ENCODE results near the gene AKAP12.
A peak's percentile ranks its signal among the peaks of the same experiment; 100 is the strongest.
"Not testable (repeated sequence)": the region's sequence is repeated elsewhere in the genome, so short reads cannot be mapped to it uniquely, and the experiment has no call there.

Gene AKAP12

GRCh38 chr6:151323791-151324487 lies 84.2 kb downstream of the AKAP12 start:
- no peaks in the 10 kb centered on the region for H3K9me3 Mint-ChIP-seq
- H3K4me3 Mint-ChIP-seq = peak overlapping the region; percentile 33
- no peaks in the 10 kb centered on the region for H3K36me3 Mint-ChIP-seq (ENCODE audit: low read depth)
- H3K4me1 Mint-ChIP-seq (ENCODE audit: low read depth) = peaks cover 20% of the 10 kb centered on the region
- peaks cover 59% of the 10 kb centered on the region for H3K27me3 Mint-ChIP-seq (ENCODE audit: low read depth)
- H3K27ac Mint-ChIP-seq = peak overlapping the region; percentile 31

DNA sequence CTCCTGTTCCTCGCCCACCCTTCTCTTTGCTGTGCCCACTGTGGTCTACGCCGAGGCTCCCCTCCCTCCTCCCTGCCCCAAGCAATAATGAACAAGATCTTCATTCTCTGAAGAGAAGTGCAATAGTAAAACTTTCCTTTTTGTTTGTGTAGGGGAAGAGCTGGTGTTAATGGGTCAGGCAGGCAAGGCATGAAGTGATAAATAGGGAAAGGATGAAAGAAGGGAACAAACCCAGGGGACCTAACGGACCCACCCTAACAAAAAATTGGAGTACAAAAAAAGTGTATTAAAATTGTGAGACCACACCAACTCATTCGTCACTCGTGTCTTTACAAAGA lies 84.7 kb downstream of the AKAP12 start:
- peaks cover 20% of the 10 kb centered on the region for H3K4me1 Mint-ChIP-seq (ENCODE audit: low read depth)
- H3K27ac Mint-ChIP-seq = no peak overlapping the region
- H3K27me3 Mint-ChIP-seq (ENCODE audit: low read depth) = peaks cover 63% of the 10 kb centered on the region
- H3K36me3 Mint-ChIP-seq (ENCODE audit: low read depth) = no peaks in the 10 kb centered on the region
- no peaks in the 10 kb centered on the region for H3K9me3 Mint-ChIP-seq
- peak overlapping the region; percentile 33 for H3K4me3 Mint-ChIP-seq

DNA sequence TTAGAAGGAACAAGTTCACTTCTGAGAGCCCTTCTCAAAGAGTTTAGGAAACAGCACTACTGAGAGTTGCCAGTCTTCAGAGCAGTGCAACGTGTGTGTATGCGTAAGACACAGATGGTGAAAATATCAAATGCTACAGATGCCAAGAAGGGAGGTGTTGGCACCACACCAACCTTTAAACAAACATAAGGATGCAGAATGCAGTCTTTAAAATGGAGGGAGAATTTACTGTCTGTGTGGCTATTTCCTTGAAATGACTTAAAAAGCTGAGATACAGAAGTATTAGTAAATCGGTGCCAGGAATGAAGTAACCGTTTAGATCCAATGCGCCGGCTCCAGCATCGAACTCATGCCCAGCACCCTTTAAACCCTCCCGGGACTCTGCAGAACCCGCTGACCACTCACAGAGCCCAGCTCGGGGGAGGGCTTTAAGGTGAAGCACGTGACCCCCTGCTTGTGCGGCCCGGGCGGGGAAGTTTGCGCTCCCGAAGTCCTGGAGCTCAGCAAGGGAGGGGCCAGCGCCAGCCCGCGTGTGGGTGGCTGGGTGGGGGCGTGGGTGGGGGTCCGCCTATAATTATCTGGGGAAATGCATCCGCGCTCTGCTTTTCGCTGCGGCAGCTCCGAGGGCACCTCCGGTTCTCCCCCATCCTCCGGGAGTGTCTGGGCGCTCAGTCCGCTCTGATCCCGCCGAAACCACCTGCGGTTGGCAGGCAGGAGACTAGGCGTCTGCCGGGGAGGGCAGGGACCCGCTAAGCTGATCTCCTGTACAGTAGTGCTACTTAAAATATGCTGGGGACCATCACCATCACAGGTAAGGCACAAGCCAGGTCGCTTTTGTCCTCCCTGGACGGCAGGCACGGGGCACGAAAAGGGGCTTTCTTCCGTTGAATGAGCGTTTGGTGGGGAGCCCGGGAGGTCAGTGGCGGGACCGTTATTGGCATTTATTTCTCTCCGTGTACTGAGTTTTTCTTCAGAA lies 85.6 kb downstream of the AKAP12 start:
- peaks cover 71% of the 10 kb centered on the region for H3K27me3 Mint-ChIP-seq (ENCODE audit: low read depth)
- no peaks in the 10 kb centered on the region for H3K36me3 Mint-ChIP-seq (ENCODE audit: low read depth)
- H3K4me1 Mint-ChIP-seq (ENCODE audit: low read depth) = peaks cover 20% of the 10 kb centered on the region
- no peaks in the 10 kb centered on the region for H3K9me3 Mint-ChIP-seq
- no peak overlapping the region for H3K27ac Mint-ChIP-seq
- peak overlapping the region; percentile 68 for H3K4me3 Mint-ChIP-seq

- no peak overlapping the region for H3K27ac Mint-ChIP-seq
- no peaks in the 10 kb centered on the region for H3K36me3 Mint-ChIP-seq (ENCODE audit: low read depth)
- H3K9me3 Mint-ChIP-seq = no peaks in the 10 kb centered on the region
- peaks cover 20% of the 10 kb centered on the region for H3K4me1 Mint-ChIP-seq (ENCODE audit: low read depth)
- peaks cover 69% of the 10 kb centered on the region for H3K27me3 Mint-ChIP-seq (ENCODE audit: low read depth)
- H3K4me3 Mint-ChIP-seq = peak overlapping the region; percentile 68
Observed at GRCh38 chr6:151326116-151326825, 86.5 kb downstream of the AKAP12 start.

- H3K9me3 Mint-ChIP-seq = no peaks in the 10 kb centered on the region
- no peaks in the 10 kb centered on the region for H3K36me3 Mint-ChIP-seq (ENCODE audit: low read depth)
- peaks cover 20% of the 10 kb centered on the region for H3K4me1 Mint-ChIP-seq (ENCODE audit: low read depth)
- H3K27me3 Mint-ChIP-seq (ENCODE audit: low read depth) = peaks cover 68% of the 10 kb centered on the region
- H3K27ac Mint-ChIP-seq = no peak overlapping the region
- no peak overlapping the region for H3K4me3 Mint-ChIP-seq
Observed at GRCh38 chr6:151327101-151327500, 87.3 kb downstream of the AKAP12 start.

DNA sequence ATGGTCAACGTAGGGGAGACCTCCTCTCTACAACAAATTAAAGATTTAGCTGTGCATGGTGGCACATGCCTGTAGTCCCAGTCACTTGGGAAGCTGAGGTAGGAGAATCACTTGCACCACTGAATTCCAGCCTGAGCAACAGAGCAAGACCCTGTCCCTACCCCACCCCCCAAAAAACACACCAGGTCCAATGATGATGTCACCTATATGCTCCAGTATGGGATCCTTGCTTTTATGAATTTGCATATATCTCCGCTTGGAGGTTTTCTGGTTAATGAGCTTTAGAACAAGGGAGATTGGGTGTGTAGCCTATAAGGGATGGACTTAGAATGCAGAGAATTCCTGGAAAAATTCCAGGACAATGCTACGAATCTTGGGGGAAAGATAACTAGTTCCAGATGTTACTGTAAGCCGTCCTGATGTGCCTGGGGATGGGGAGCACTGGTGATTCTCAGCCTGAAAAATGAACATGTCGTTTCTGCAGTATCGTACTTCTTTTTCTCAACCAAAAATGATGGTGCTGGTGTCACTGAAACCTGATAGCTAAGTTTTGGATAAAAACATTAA lies 90.4 kb downstream of the AKAP12 start:
- Mint-ChIP-seq H3K27me3 (ENCODE audit: low read depth) (peaks cover 56% of the 10 kb centered on the region), H3K27ac (no peak overlapping the region), H3K36me3 (ENCODE audit: low read depth) (no peaks in the 10 kb centered on the region), H3K4me3 (no peak overlapping the region), H3K4me1 (ENCODE audit: low read depth) (peaks cover 11% of the 10 kb centered on the region), H3K9me3 (no peaks in the 10 kb centered on the region)

GRCh38 chr6:151335930-151336329 lies 96.2 kb downstream of the AKAP12 start:
- no peaks in the 10 kb centered on the region for H3K9me3 Mint-ChIP-seq
- no peaks in the 10 kb centered on the region for H3K36me3 Mint-ChIP-seq (ENCODE audit: low read depth)
- H3K4me1 Mint-ChIP-seq (ENCODE audit: low read depth) = peaks cover 5% of the 10 kb centered on the region
- peaks cover 14% of the 10 kb centered on the region for H3K27me3 Mint-ChIP-seq (ENCODE audit: low read depth)
- H3K4me3 Mint-ChIP-seq = no peak overlapping the region
- H3K27ac Mint-ChIP-seq = no peak overlapping the region

DNA sequence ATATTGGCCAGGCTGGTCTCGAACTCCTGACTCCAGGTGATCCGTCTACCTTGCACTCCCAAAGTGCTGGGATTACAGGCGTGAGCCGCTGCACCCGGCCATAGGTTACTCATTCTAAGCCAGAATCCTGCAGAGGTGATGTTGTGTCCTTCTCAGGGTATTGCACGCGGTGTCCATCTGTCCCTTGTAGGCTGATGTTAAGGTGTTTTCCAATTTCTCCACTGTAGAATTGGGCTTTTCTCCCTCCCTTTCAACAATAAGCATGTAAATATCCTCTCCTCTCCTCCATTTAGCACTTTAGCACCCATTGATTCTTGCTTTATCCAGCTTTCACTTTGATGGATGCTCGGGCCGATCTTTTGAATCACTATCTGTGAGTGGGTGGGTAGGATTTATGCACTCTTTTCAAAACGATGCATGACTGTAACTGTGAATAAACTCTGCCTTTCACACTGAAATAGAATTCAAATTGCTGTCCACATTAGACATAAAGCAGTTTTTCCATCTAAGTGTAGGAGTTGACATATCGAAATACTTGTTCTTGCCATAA lies 99.0 kb downstream of the AKAP12 start:
- H3K4me3 Mint-ChIP-seq = no peak overlapping the region
- H3K4me1 Mint-ChIP-seq (ENCODE audit: low read depth) = peaks cover 3% of the 10 kb centered on the region

GRCh38 chr6:151339369-151339768 lies 99.6 kb downstream of the AKAP12 start:
- Mint-ChIP-seq H3K27ac (no peak overlapping the region), H3K4me3 (no peak overlapping the region), H3K36me3 (ENCODE audit: low read depth) (no peaks in the 10 kb centered on the region), H3K9me3 (no peaks in the 10 kb centered on the region), H3K4me1 (ENCODE audit: low read depth) (peaks cover 3% of the 10 kb centered on the region), H3K27me3 (ENCODE audit: low read depth) (peaks cover 6% of the 10 kb centered on the region)

More for the DNA sequence above, 99.0 kb downstream of the AKAP12 start:
- peaks cover 6% of the 10 kb centered on the region for H3K27me3 Mint-ChIP-seq (ENCODE audit: low read depth)
- H3K36me3 Mint-ChIP-seq (ENCODE audit: low read depth) = no peaks in the 10 kb centered on the region
- H3K9me3 Mint-ChIP-seq = no peaks in the 10 kb centered on the region
- no peak overlapping the region for H3K27ac Mint-ChIP-seq

DNA sequence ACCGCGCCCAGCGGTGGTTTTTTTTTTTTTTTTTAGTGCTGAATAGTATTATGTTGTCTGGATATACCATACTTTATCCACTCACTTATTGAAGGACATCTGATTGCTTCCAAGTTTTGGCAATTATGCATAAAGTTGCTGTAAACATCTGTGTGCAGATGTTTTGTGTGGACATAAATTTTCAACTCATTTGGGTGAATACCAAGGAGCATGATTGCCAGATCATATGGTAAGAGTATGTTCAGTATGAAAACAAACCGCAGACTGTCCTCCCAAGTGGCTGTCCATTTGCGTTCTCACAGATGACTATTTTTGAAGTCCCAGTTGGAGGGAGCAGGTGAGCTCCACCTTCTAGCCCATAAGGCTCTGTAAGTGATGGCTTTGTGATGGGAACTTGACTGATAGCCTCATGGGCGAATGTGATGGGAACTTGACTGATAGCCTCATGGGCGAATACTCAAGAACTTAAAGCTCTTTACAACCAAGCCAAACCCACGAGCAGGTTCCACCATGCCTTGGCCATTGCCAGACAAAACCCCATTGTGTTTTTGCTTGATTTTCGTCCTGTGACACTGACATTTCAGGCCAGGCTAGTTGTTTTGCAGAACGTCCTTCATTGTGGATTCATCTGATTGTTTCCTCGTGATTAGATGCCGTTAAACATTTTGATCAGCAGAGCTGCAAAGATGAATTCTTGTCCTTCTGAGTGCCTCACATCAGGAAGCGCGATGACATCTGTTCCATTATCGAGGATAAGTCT lies 100.6 kb downstream of the AKAP12 start:
- Mint-ChIP-seq H3K4me1 (ENCODE audit: low read depth) (no peaks in the 10 kb centered on the region), H3K27me3 (ENCODE audit: low read depth) (peaks cover 6% of the 10 kb centered on the region), H3K9me3 (no peaks in the 10 kb centered on the region), H3K36me3 (ENCODE audit: low read depth) (no peaks in the 10 kb centered on the region), H3K27ac (no peak overlapping the region), H3K4me3 (no peak overlapping the region)

DNA sequence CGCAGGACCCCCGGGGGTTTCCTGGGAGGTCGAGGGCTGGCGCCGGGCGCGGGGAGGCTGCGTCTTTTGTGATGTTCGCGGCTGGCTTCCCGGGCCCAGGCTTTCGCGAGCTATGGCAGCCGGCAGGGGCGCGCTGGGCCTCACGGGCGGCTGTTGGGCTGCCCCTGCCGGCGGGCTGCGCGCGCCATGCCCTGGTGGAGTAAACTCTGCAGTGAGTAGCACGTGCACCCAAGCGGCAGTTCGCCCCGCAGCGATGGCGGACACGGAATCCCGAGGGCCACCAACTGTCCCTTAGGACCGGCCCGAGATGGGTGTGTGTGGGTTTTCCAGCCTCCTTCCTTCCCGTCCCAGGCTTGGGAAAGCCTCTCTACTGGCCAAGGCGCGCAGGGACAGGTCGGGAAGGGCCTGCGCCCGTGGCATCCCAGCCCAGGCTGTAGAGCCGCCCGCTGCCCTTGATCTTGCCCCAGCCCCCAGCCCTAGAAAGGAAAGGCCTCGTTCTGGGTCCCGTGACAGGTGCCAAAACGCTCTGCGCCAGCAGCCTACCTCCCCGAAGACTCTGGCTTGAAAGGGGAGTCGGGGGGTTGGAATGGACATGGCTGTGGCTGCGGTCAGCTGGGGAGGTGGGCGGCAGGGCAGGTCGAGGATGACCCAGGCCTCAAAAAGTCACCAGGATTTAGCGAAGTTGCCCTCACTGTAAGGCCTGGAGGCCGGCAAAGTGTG lies 101.9 kb downstream of the AKAP12 start:
- peaks cover 6% of the 10 kb centered on the region for H3K27me3 Mint-ChIP-seq (ENCODE audit: low read depth)
- no peaks in the 10 kb centered on the region for H3K36me3 Mint-ChIP-seq (ENCODE audit: low read depth)
- no peak overlapping the region for H3K27ac Mint-ChIP-seq
- H3K4me1 Mint-ChIP-seq (ENCODE audit: low read depth) = no peaks in the 10 kb centered on the region
- no peak overlapping the region for H3K4me3 Mint-ChIP-seq
- H3K9me3 Mint-ChIP-seq = no peaks in the 10 kb centered on the region

- H3K27ac Mint-ChIP-seq; H3K4me3 Mint-ChIP-seq; H3K36me3 Mint-ChIP-seq (ENCODE audit: low read depth); H3K9me3 Mint-ChIP-seq; H3K27me3 Mint-ChIP-seq (ENCODE audit: low read depth); H3K4me1 Mint-ChIP-seq (ENCODE audit: low read depth): not testable (repeated sequence)
Observed at GRCh38 chr6:151342750-151343149, 103.0 kb downstream of the AKAP12 start.

DNA sequence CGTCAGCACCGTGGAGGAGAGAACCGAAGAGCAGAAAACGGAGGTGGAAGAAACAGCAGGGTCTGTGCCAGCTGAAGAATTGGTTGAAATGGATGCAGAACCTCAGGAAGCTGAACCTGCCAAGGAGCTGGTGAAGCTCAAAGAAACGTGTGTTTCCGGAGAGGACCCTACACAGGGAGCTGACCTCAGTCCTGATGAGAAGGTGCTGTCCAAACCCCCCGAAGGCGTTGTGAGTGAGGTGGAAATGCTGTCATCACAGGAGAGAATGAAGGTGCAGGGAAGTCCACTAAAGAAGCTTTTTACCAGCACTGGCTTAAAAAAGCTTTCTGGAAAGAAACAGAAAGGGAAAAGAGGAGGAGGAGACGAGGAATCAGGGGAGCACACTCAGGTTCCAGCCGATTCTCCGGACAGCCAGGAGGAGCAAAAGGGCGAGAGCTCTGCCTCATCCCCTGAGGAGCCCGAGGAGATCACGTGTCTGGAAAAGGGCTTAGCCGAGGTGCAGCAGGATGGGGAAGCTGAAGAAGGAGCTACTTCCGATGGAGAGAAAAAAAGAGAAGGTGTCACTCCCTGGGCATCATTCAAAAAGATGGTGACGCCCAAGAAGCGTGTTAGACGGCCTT lies 110.0 kb downstream of the AKAP12 start:
- peaks cover 1% of the 10 kb centered on the region for H3K4me1 Mint-ChIP-seq (ENCODE audit: low read depth)
- H3K9me3 Mint-ChIP-seq = no peaks in the 10 kb centered on the region
- no peaks in the 10 kb centered on the region for H3K27me3 Mint-ChIP-seq (ENCODE audit: low read depth)
- no peak overlapping the region for H3K27ac Mint-ChIP-seq
- no peaks in the 10 kb centered on the region for H3K36me3 Mint-ChIP-seq (ENCODE audit: low read depth)
- H3K4me3 Mint-ChIP-seq = no peak overlapping the region

Measured in T-helper 1 cell treated with Interleukin-12 subunit alpha and Interleukin-12 subunit beta and Interleukin-4 antibody, amounts not matched to agents 30 μg/mL and 1 μg/mL, for 36 hours (primary cell).